Retina (tissue), 1 donor: ENCODE results near the gene TFG.
A peak's percentile ranks its signal among the peaks of the same experiment; 100 is the strongest.

ENCODE experiments used
- DNase-seq: peaks from one replicate; pipeline ENCODE4 v3.0.0-alpha.2; 2016

The TFG gene

DNA sequence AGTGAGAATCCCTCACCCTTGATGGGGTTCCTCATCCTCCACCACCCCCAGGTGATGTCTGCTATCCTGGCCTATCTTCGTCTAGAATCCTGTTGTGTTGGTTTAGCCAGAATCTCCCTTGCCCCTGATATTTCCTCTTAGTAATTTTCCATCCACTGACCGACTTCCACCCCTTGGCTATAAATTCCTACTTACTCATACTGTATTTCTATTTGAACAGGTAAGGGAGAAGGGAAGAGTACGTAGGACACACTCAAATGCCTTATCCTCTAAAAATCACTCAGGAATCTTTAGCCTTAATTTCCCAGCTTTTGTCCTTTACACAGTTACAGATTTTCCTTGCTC, 678 bp upstream of the TFG start:
- DNase-seq, result no peak

DNA sequence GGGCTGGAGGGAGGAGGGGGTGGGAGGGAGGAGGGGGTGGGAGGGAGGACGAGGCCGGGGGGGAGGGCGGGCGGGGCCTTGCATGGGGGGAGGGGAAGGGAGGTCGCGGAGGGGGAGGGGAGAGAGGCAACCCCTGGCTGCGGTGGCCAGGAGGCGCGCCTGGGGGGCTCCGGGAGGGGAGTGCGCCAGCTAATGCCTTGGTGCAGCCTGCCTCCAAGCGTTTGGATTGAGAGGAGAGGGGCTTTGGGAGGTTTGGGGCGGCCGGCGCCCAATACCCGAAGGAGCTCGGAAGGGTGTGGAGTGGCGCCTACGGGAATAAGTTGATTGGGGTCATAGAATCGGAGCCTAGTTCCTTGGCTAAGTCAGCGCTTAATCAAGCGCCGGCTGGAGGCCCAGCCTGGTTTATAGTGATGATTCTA, 557 bp downstream of the TFG start:
- peak; percentile 75 for DNase-seq

DNA sequence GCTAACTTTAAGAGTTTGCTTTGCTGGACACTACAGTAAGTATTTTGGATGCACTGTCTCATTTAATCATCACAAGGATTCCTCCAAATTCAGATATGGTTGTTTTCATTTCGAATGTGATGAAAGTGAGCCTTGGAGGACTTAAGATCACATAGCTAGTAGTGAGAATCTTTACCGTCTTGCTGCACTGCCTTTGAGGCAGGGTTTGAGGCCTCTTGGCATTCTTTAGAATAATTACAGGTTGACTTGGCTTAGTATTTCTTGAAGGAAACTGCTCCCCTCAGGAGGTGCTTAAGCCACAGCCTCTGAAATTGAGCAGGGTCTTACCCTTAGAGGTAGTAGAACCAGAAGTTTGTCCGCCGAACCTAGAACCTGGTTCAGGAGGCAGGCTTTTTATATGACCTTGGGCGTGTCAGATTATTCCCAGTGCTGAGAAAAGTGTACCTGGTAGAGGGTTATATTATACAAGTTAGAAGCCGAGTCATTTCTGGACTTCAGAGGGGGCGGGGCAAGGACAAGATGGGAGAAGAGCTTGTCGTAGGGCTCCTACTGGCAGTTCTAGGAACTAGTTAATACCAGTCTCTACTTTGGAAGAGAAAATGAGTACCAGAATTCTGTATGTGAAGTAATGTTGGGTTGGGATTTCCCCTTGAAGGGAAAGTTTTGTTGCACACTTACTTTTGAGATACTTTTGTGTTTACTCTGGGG, 1.1 kb downstream of the TFG start:
- DNase-seq, result no peak

DNA sequence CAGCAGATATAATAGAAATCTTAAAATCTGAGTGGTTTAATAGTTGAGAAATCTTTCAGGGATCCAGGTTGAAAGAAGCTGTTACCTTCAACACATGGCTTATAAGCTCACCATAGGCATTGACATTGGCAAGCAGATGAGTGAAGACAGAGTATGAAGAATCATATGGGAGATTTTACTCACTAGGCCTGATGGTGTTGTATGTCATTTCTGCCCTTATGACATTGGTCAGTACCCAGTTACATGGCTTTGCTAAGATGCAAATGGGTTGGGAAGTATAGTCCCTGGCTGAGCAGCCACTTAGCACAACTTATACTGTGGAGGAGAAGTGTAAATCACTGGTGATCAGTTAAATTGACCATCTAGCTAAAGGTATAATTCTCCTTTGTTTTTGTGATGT, 5.9 kb downstream of the TFG start:
- no peak for DNase-seq

DNA sequence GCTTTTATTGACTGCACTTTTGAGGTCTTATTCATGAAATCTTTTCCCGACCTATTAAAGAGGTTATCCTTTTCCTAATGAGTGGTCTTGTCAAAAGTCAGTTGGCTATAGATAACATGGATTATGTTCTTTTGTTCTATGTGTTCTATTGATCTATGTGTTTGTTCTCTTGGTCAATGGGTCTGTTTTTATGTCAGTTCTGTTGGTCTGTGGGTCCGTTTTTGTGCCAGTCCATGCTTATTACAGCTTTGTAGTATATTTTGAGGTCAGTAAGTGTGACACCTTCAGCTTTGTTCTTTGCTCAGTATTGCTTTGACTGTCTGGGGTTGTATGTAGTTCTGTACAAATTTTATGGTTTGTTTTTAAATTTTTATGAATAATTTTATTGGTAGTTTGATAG, 7.8 kb downstream of the TFG start:
- DNase-seq, result no peak

DNA sequence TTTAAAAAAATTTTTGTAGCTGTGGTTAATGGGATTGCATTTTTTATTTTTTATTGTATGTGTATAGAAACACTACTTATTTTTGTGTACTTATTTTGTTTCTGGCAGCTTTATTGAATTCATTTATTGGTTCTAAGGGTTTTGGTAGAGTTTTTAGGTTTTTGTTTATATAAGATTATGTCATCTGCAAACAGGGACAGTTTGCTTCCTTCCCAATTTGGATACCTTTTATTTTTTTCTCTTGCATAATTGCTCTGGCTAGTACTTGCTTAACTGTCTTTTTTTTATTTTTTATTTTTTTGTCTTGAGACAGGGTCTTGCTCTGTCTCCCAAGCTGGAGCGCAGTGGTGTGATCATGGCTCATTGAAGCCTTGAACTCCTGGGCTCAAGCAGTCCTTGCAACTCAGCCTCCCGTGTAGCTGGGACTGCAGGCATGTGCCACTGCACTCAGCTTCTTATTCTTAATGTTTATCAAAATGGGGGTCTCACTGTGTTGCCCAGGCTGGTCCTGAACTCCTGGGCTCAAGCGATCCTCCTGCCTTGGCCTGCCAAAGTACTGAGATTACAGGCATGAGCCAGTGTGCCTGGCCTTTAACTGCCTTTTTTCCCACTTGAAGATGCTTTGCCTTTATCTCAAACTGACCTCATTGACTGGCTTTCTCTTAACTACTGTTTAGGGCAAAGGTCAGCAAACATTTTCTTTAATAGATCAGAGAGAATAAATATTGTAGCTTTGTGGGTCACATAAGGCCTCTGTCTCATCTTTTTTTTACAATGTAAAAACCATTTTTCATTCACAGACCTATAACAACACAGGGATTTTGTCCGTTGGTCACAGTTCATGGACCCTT, 8.6 kb downstream of the TFG start:
- DNase-seq, result no peak

DNA sequence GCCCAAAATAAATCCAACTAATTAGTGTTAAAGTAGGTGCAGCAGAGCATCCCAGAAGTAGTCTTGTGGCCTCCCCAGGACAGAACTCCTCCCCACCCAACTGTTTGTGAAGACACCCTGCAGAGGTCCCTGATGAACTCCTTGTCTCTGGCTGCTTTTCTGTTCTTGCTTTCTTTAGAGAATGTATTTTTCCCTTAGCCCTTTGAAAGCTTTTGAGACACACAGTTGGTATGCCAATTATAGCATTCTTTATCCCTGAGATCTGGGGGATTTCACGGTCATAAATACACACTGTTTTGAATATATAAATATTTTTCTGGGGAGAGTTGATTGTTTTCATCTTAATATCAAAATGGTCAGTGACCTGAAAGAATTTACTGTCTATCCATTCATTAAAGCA, 9.8 kb downstream of the TFG start:
- peak; percentile 21 for DNase-seq

DNA sequence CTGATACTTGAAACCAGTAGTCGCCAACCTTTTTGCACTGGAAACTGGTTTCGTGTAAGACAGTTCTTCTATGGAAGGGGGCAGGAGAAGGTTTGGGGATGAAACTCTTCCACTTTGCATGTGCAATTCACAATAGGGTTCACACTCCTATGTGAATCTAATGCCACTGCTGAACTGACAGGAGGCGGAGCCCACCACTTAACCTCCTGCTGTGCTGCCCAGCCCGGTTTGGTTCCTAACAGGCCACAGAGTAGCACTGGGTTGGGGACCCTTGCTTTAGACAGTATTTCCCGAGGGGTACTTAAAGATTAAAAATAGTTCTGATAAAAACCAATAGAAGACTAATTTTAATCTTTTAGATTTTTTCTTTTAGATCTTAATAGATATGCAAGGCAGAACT, 11.1 kb downstream of the TFG start:
- peak; percentile 30 for DNase-seq

DNA sequence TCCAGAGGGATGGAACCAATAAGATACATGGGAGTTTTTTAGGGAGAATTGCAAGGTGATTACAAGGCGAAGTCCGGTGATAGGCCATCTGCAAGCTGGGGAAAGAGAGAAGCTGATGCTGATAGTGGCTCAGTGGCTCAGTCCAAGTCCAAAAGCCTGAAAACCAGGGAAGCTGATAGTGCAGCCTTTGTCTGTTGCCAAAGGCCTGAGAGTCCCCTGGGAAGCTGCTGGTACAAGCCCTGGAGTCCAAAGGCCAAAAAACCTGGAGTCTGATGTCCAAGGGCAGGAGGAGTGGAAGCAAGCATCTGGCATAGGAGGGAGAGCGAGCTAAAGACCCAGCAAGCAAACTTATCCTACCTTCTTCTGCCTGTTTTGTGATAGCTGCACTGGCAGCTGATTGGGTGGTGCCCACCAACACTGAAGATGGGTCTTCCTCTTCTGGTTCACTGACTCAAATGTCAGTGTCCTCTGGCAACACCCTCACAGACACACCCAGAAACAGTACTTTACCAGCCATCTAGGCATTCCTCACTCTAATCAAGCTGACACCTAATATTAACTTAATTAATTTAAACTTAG, 16.7 kb downstream of the TFG start:
- DNase-seq, result no peak

DNA sequence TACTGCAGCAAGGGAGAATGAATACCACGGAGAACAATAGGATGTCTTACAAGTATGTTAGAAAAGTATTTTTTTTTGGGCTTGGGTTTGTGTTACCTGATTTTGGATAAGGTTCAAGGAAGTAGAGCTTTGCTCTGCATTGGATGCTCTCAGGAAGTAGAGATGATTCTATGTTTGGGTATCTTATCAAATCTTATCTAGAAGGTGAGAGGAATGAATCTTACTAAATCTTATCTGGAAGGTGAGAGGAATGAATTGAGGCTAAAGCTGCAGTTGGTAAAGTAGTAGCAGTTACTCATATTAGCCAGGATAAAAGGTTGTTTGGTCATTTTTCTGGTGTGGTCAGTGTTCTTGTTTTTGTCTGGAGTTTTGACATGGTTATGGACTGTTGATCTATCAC, 17.4 kb downstream of the TFG start:
- DNase-seq, result no peak

DNA sequence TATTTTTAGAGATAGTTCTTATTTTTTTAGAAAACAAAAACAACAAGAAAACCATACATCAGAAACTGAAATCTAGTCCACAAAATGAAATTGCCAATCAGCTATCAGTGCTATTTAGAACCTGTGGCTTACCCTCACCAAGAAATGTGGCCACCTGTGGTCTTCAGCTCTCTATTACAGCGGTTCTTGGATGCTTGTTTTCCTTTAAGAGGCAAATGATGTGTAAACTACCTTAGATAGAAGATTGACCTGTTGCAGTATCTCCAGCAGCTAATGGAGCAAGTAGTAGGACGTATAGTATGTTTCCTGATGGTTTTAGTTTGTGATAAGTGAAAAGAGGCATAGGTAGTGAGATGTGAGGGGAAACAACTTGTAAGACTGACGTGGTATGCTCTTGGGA, 21.2 kb downstream of the TFG start:
- DNase-seq, result no peak

DNA sequence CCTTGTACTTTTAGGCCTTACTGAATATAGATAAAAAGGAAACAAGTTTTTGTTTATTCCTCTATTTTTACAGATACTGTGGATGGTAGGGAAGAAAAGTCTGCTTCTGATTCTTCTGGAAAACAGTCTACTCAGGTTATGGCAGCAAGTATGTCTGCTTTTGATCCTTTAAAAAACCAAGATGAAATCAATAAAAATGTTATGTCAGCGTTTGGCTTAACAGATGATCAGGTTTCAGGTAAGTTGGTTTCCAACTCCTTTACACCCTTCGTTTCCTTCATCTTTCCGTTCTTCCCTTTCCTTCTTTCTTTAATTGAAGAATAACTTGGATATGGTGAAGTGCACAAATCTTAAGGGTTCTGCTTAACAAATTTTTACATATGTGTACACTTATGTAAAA, 23.1 kb downstream of the TFG start:
- DNase-seq, result no peak

DNA sequence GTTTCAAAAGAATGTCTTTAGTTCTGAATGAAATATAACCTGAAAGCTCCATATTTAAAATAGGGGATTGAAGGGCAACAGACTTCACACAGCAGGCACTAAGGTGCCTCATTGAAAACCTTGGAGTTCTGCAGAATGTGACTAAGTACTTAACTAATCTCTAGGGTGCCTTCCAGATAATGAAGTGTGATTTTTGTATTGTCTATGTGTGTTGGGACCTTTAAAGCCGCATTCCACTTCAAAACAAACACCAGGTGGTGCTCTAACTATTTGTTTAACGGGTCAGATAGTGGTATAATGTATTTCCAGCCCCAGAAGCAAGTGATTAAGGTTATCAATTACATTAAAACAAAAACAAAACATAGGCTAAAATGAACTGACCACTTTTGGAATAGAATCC, 28.0 kb downstream of the TFG start:
- DNase-seq, result no peak

DNA sequence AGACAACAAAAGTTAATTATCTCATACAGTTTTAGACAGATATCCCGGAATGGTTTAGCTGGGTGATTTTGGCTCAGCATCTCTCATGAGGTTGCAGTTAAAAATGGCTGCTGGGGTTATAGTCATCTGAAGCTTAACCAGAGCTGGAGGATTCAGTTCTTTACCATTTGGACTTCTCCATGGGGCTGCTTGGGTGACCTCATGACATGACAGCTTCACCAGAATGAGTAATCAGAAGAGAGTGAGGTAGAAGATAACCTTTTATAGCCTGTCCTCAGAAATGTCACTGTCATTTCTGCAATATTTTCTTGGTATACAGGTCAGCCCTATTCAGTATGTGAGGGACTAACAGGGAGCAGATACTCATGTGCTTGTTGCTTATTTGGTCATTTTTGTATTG, 30.9 kb downstream of the TFG start:
- DNase-seq, result no peak

DNA sequence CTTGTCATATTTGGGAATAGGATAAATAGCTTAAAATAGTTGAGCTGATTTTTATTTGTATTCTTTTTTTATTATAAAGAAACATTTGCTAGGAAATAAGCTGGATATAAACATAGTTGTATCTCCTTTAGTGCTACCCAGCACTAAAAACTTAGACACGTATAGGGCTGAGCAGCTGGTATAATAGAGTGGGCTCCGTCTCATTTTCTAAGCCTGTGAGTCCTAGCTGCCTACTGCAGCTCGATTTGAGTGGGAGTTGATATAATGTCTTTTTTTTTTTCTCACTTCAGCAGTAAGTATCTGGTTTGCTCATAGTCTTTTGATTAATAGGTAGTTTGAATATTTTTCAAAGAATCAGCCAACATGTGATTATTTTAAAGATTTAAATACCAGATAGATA, 34.2 kb downstream of the TFG start:
- DNase-seq, result no peak

DNA sequence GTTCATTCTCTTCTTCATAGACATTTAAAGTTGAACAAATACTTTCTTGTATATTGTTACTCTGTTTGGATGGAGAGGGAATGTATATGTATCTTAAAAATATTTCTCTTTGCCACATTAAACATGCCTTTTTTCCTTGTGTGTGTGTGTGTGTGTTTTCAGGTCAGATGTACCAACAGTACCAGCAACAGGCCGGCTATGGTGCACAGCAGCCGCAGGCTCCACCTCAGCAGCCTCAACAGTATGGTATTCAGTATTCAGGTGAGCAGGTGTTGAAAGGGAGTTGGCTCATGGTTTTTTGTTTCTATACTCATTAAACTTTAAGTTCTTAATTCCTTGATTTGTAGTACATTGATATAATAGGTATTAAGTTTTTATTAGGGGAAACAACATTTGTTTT, 35.4 kb downstream of the TFG start:
- no peak for DNase-seq

DNA sequence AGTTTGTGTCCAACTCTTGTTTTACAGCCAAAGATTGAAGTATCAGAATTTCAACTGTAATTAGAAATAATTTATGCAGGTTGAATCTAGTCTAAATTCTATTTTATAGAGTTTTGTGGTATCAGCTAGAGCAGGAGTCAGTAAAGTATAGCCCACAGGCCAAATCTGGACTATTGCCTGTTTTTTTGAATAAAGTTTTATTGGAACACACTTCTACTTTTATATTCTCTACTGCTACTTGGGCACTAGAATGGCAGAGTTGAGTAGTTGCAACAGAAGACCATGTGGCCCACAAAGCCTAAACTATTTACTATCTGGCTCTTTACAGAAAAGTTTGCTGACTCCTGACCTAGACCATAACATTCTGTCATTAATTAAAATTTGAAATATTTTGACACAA, 36.3 kb downstream of the TFG start:
- DNase-seq, result no peak

DNA sequence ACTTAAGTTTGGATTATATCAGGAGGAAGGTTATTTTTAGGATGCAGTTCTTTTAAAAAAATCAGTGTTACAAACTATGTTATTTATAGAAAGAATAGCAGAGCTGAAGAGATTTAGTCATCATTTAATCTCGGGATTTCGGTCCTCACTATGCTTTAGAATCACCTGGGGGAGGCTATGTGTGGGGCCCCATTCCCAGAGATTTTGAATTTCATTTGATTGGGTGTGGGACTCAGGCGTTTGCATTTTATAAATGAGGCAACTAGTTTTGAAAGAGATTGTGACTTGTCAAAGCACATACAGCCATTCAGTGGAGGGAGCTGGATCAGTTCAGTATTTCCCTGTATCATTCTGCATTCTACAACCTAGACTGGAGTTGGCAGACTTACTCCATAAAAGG, 36.8 kb downstream of the TFG start:
- no peak for DNase-seq

DNA sequence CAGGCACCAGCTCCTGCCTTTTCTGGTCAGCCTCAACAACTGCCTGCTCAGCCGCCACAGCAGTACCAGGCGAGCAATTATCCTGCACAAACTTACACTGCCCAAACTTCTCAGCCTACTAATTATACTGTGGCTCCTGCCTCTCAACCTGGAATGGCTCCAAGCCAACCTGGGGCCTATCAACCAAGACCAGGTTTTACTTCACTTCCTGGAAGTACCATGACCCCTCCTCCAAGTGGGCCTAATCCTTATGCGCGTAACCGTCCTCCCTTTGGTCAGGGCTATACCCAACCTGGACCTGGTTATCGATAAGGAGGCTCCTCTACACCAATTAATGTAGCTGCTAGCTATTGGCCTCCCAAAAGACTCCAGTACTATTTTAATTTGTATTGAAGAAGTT, 38.9 kb downstream of the TFG start:
- no peak for DNase-seq

DNA sequence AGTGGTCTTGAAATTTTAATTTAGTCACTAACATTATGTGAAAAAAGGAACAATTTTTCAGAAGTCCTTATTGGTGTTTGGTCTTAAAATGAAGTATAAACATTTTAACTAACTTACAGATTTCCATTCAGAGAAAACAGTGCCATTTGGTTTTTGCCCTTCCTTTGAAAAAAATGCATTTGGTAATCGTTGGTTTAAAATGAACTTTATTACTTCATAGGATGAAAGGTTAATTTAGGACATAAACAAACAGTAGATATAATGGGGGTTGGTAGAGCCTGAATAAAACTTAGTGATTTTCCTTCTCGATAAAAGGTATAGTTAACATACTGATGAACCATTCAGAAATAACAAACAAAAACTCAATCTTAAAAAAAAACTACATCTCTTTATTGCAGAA, 39.7 kb downstream of the TFG start:
- no peak for DNase-seq

DNA sequence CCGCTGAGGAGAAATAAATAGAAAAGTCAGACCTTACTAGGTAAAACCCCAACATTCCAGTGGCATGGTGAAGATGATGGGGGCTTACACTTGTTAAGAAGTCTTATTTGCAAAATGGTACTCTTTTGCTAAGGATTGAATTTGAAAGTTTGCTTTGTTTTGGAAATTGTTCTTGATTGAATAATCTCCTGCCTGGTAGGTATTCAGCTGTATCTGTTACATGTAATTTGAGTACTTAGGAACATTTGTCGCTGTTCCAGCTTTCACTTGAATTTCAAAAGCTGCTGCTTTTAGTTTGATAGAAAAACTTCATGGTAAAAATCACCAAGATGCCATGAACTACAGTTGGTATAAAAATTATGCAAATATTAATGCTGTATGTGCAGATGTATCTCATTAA, 44.6 kb downstream of the TFG start:
- DNase-seq, result no peak

DNA sequence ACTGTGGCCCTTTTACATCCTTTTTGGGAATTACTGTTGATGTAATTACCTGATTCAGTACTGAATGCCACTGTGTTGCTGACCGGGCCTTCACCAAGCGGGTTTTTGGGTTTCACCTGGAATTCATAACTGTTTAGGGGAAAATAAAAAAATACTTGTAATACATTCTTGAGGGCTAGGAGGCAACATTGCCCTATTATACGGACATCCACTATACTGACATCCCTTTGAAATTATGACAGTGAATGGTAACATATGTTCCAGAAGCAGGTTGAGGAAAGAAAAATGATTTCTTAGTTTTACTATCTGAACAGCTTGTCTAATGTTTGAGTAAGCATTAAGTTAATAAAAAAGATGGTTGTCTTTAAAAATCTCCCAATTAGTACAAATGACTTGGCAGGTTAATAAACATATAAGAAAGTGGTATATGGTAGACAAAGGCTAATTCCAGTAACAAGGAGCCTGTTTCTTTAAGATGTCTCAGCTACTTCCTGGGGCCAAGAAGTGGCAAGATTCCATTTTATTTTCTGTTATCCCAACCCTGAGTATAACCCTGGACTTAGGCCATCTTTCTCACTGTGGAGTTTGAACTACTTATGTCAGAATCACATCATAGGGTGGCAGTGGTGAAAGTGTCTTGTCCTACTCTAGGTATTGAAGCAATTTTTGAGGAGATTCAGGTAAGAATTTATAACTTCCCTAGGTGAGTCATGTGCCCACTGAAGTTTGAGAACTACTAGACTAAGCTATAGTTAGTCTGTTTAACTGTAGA, 45.5 kb downstream of the TFG start:
- DNase-seq, result no peak

DNA sequence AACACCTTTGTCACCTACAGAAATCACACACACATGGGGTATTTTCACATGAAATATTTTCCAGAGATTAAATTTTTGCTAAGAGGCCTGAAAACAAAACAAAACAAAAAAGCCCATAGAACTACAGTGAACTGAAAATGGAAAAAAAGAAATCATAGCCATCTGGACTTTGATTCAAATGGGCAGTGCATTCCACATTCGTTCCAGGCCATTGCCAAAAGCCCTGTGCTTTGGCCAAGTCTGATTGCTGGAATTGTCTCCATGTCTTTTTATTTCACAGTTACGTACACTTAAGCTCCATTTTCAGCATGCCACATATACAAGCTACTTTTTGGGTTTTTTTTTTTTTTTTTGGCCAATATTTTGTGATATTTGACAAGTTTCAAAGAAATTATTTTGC, 47.1 kb downstream of the TFG start:
- DNase-seq, result no peak

DNA sequence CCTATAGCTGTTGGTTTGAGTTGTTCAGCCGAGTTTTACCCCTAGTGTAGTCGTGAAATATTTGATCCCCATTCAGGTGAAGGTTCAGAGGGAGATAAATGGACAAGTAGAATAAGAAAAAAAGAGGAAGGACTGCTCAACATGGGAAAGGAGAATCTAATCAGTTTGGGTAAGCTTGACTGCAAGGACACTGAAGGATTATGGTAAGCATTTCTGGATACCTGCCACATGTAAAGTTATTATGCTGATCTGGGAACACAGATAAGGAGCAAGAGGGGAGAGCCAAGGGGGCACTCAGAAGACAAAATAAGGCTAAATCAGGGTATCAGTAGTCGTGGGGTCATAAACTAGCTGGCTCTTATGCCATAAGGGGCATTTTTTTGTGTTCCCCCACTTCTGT, 49.9 kb downstream of the TFG start:
- DNase-seq, result no peak
